HepG2 (cell line): ENCODE results near the gene DDX59. TPM values are rescaled to one million over a fixed set of nuclear protein-coding genes. Genes with fewer than 3 reads are reported as not detected.

ENCODE experiments used
- ATAC-seq: fragments of 200-7000 bp; cut with Tn5 transposase; 3 replicates; pipeline ENCODE4 v1.9.1; 2020; ENCODE audit warnings: mild to moderate bottlenecking, moderate library complexity
- BruUV-seq: library from RNA; stranded (reverse); fragments of 400-500 nt; replicated peaks from 2 replicates; lab custom pipeline; 2021; lab: Mats Ljungman, UMichigan
- CTCF ChIA-PET: fragments of 300-600 bp; formaldehyde crosslinking; extraction: SDS; loops from one replicate; lab custom pipeline; 2021; ENCODE audit warnings: low total read pairs, inconsistent platforms, low intra/inter-chr PET ratio; lab: Yijun Ruan, JAX
- POLR2A ChIA-PET: fragments of 350-600 bp; sonication (Branson Sonifier 250); formaldehyde crosslinking; loops from one replicate; lab custom pipeline; 2020; ENCODE audit warnings: antibody characterized with exemption, inconsistent platforms; lab: Yijun Ruan, JAX
- DNase-seq: peaks from one replicate; pipeline ENCODE4 v3.0.0-alpha.2; 2015; ENCODE audit warnings: low spot score
- FAIRE-seq: peaks from 3 replicates; lab custom pipeline; 2011; peaks lifted over from hg19 to GRCh38; lab: Jason Lieb, UNC
- H2AFZ ChIP-seq: one replicate; pipeline ENCODE4 v1.6.1; 2011; ENCODE audit warnings: low read length, inconsistent platforms
- H3K27ac ChIP-seq: fragments of 300-600 bp; 3 replicates; pipeline ENCODE4 v1.8.0; 2011; ENCODE audit warnings: mixed run types, mild to moderate bottlenecking, mixed read lengths, low read length, inconsistent platforms; ENCODE audit not compliant: insufficient read depth; ENCODE audit errors: extremely low read length
- H3K27me3 ChIP-seq, 2 experiments: fragments of 200-600 bp in 1 of 2; 2 replicates in 1 of 2; 3 replicates in 1 of 2; pipeline versions ENCODE4 v1.6.0 to v1.8.0; 2011; ENCODE audit warnings: low read length in 2 of 2, mild to moderate bottlenecking in 2 of 2, moderate library complexity in 2 of 2, inconsistent platforms in 1 of 2; ENCODE audit not compliant: insufficient read depth in 2 of 2, control insufficient read depth in 1 of 2
- H3K36me3 ChIP-seq, 2 experiments: fragments of 200-600 bp in 1 of 2; replicated peaks in 1 of 2; 2 replicates in 1 of 2; 3 replicates in 1 of 2; pipeline versions ENCODE4 v1.5.1 to v1.8.0; 2011; ENCODE audit warnings: low read length in 2 of 2, inconsistent platforms in 1 of 2; ENCODE audit not compliant: insufficient read depth in 2 of 2, control insufficient read depth in 1 of 2
- H3K4me1 ChIP-seq: 2 replicates; pipeline ENCODE4 v1.5.1; 2012; ENCODE audit warnings: low read length, inconsistent platforms; ENCODE audit not compliant: insufficient read depth
- H3K4me2 ChIP-seq: 2 replicates; pipeline ENCODE4 v1.6.0; 2011; ENCODE audit warnings: low read depth, low read length, inconsistent platforms
- H3K4me3 ChIP-seq, 3 experiments: fragments of 200-600 bp in 1 of 3; sonication (generic), shearing (Covaris generic) in 1 of 3; replicated peaks in 1 of 3; 2 replicates each; pipeline ENCODE4 v1.5.1; 2011 to 2016; ENCODE audit warnings: low read length in 3 of 3, inconsistent platforms in 2 of 3, low read depth in 2 of 3, mild to moderate bottlenecking in 2 of 3, control low read depth in 1 of 3, mixed read lengths in 1 of 3; ENCODE audit not compliant: insufficient read depth in 1 of 3
- H3K79me2 ChIP-seq: one replicate; pipeline ENCODE4 v1.6.1; 2011; ENCODE audit warnings: low read length, inconsistent platforms; ENCODE audit not compliant: insufficient read depth
- H3K9ac ChIP-seq: 2 replicates; pipeline ENCODE4 v1.6.0; 2011; ENCODE audit warnings: mild to moderate bottlenecking, low read depth, low read length, inconsistent platforms; ENCODE audit not compliant: insufficient read depth
- H3K9me3 ChIP-seq: 2 replicates; pipeline ENCODE4 v1.5.1; 2012; ENCODE audit warnings: mild to moderate bottlenecking, low read length
- H4K20me1 ChIP-seq: 2 replicates; pipeline ENCODE4 v1.6.0; 2011; ENCODE audit warnings: inconsistent platforms, mild to moderate bottlenecking, low read length, moderate library complexity; ENCODE audit not compliant: insufficient read depth
- DNMT1 ChIP-seq: sonication (generic); formaldehyde crosslinking; IDR thresholded peaks from 2 replicates; pipeline ENCODE4 v1.5.1; 2020; ENCODE audit warnings: mild to moderate bottlenecking, missing genetic modification reagents
- HNRNPK ChIP-seq: fragments of 200-400 bp; formaldehyde crosslinking; IDR thresholded peaks from 2 replicates; pipeline ENCODE4 v1.6.1; 2018; ENCODE audit warnings: low read length, low read depth, moderate library complexity, mild to moderate bottlenecking; ENCODE audit not compliant: poor library complexity, severe bottlenecking
- MLX ChIP-seq: IDR thresholded peaks from 2 replicates; pipeline ENCODE4 v1.6.1; 2016
- NCOA1 ChIP-seq: sonication (generic); formaldehyde crosslinking; IDR thresholded peaks from 2 replicates; pipeline ENCODE4 v1.9.0; 2021; ENCODE audit warnings: missing genetic modification reagents
- NFIC ChIP-seq: IDR thresholded peaks from 2 replicates; pipeline ENCODE4 v1.6.1; 2012; ENCODE audit warnings: mild to moderate bottlenecking, low read length, inconsistent platforms
- SNAPC2 ChIP-seq: sonication (generic); formaldehyde crosslinking; IDR thresholded peaks from 2 replicates; pipeline ENCODE4 v1.8.1; 2022; ENCODE audit warnings: mild to moderate bottlenecking, missing genetic modification reagents
- ZNF44 ChIP-seq: sonication (generic); formaldehyde crosslinking; IDR thresholded peaks from 2 replicates; pipeline ENCODE4 v1.5.1; 2020; ENCODE audit warnings: mild to moderate bottlenecking, missing genetic modification reagents
- WGBS: methylation state at CpG from one replicate; pipeline ENCODE4 v1.1.6; 2017; ENCODE audit warnings: low lambda C conversion rate; 5-methylcytosine and 5-hydroxymethylcytosine counted together
- in situ Hi-C: cut with HindIII; loops from 2 replicates; pipeline ENCODE4 v1.10.0; 2017; ENCODE audit warnings: low pct_unique_long_range_greater_than_20kb; ENCODE audit not compliant: extremely low pct_ligation_motif_present
- intact Hi-C: fragments of 100-400 bp; cut with micrococcal nuclease; formaldehyde crosslinking; loops from one replicate; pipeline ENCODE4 v1.10.0; 2022; ENCODE audit not compliant: unreplicated experiment
- polyA plus RNA-seq, 8 experiments: library from polyadenylated mRNA; depleted of rRNA in 3 of 8; stranded (reverse) in 7 of 8; unstranded in 1 of 8; fragments of >200 nt; fragmentation: Illumina TruSeq in 4 of 8; extraction: Trizol in 4 of 8; gene quantifications; 2 replicates each; pipeline versions ENCODE4 v1.2.1 to v1.2.3, GENCODE V29; 2011 to 2016; ENCODE audit warnings: low read depth in 4 of 8, missing spikeins in 1 of 8, mixed read lengths in 1 of 8; ENCODE audit not compliant: insufficient read depth in 1 of 8
- total RNA-seq, 5 experiments: library from RNA; depleted of rRNA; stranded (reverse); fragments of >200 nt; fragmentation: Illumina TruSeq; extraction: Trizol; gene quantifications; 2 replicates each; pipeline ENCODE4 v1.2.3, GENCODE V29; 2016; ENCODE audit warnings: low read depth in 1 of 5
- TF ChIP-seq, protein P1 (sequence below): sonication (generic); formaldehyde crosslinking; IDR thresholded peaks from 2 replicates; pipeline ENCODE4 v1.4.0; 2020; ENCODE audit warnings: missing genetic modification reagents, borderline replicate concordance
- TF ChIP-seq, protein P2 (sequence below): sonication (generic); formaldehyde crosslinking; IDR thresholded peaks from 2 replicates; pipeline ENCODE4 v1.5.0; 2020; ENCODE audit warnings: mild to moderate bottlenecking, missing genetic modification reagents, moderate library complexity

DDX59 gene
- total and polyA plus RNA-seq, 2 of the 13 experiments (the other 11 are each of a cell fraction or from before 2014, with no cell fraction given), result 12.1 to 14.8 TPM

GRCh38 chr1:200654660-200655059, 15.0 kb downstream of the DDX59 start:
- in situ Hi-C loops, result no loop called here
- 97% methylated on average over 5 of the region's 5 CpGs for WGBS
- no peak for FAIRE-seq
- Histone ChIP-seq H2AFZ (no peak overlapping the region), H3K4me2 (no peak overlapping the region), H3K36me3 (peaks cover 9 to 34% of the 10 kb centered on the region in 2 experiments), H3K27ac (no peak overlapping the region), H3K9me3 (no peaks in the 10 kb centered on the region), H4K20me1 (no peaks in the 10 kb centered on the region), H3K27me3 (no peaks in the 10 kb centered on the region), H3K4me3 (no peak overlapping the region), H3K79me2 (no peaks in the 10 kb centered on the region), H3K4me1 (no peaks in the 10 kb centered on the region), H3K9ac (no peak overlapping the region)
- TF ChIP-seq NFIC, result no peak
- no peak for TF ChIP-seq DNMT1 (CRISPR knock-in tag)
- no peak for TF ChIP-seq ZNF44 (CRISPR knock-in tag)
- TF ChIP-seq MLX, result no peak
- TF ChIP-seq SNAPC2, result no peak
- TF ChIP-seq, protein P1, sequence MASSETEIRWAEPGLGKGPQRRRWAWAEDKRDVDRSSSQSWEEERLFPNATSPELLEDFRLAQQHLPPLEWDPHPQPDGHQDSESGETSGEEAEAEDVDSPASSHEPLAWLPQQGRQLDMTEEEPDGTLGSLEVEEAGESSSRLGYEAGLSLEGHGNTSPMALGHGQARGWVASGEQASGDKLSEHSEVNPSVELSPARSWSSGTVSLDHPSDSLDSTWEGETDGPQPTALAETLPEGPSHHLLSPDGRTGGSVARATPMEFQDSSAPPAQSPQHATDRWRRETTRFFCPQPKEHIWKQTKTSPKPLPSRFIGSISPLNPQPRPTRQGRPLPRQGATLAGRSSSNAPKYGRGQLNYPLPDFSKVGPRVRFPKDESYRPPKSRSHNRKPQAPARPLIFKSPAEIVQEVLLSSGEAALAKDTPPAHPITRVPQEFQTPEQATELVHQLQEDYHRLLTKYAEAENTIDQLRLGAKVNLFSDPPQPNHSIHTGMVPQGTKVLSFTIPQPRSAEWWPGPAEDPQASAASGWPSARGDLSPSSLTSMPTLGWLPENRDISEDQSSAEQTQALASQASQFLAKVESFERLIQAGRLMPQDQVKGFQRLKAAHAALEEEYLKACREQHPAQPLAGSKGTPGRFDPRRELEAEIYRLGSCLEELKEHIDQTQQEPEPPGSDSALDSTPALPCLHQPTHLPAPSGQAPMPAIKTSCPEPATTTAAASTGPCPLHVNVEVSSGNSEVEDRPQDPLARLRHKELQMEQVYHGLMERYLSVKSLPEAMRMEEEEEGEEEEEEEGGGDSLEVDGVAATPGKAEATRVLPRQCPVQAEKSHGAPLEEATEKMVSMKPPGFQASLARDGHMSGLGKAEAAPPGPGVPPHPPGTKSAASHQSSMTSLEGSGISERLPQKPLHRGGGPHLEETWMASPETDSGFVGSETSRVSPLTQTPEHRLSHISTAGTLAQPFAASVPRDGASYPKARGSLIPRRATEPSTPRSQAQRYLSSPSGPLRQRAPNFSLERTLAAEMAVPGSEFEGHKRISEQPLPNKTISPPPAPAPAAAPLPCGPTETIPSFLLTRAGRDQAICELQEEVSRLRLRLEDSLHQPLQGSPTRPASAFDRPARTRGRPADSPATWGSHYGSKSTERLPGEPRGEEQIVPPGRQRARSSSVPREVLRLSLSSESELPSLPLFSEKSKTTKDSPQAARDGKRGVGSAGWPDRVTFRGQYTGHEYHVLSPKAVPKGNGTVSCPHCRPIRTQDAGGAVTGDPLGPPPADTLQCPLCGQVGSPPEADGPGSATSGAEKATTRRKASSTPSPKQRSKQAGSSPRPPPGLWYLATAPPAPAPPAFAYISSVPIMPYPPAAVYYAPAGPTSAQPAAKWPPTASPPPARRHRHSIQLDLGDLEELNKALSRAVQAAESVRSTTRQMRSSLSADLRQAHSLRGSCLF (CRISPR knock-in tag), result no peak
- TF ChIP-seq, protein P2, sequence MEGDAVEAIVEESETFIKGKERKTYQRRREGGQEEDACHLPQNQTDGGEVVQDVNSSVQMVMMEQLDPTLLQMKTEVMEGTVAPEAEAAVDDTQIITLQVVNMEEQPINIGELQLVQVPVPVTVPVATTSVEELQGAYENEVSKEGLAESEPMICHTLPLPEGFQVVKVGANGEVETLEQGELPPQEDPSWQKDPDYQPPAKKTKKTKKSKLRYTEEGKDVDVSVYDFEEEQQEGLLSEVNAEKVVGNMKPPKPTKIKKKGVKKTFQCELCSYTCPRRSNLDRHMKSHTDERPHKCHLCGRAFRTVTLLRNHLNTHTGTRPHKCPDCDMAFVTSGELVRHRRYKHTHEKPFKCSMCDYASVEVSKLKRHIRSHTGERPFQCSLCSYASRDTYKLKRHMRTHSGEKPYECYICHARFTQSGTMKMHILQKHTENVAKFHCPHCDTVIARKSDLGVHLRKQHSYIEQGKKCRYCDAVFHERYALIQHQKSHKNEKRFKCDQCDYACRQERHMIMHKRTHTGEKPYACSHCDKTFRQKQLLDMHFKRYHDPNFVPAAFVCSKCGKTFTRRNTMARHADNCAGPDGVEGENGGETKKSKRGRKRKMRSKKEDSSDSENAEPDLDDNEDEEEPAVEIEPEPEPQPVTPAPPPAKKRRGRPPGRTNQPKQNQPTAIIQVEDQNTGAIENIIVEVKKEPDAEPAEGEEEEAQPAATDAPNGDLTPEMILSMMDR (CRISPR knock-in tag), result no peak
- TF ChIP-seq HNRNPK, result no peak
- TF ChIP-seq NCOA1 (CRISPR knock-in tag), result no peak
- no TSS peak for BruUV-seq
- ChIA-PET CTCF (no interaction called here), POLR2A (no interaction called here)
- no peak for ATAC-seq
- intact Hi-C loops, result no loop called here
- no peak for DNase-seq
